Hepatocyte (in vitro differentiated cells): ENCODE data around the gene HBG1. TPM values are rescaled to one million over a fixed set of nuclear protein-coding genes. Genes with fewer than 3 reads are reported as not detected.

Source experiments
- DNase-seq: peaks from one replicate; pipeline ENCODE4 v3.0.0-alpha.2; 2016; ENCODE audit warnings: low spot score
- H2AFZ ChIP-seq: fragments of 200-600 bp; sonication (generic); 2 replicates; pipeline ENCODE4 v1.6.0; 2016; ENCODE audit warnings: antibody characterized with exemption, mild to moderate bottlenecking
- H3K27ac ChIP-seq: fragments of 200-600 bp; sonication (generic); 2 replicates; pipeline ENCODE4 v1.5.1; 2016; ENCODE audit warnings: mild to moderate bottlenecking
- H3K27me3 ChIP-seq: fragments of 200-600 bp; sonication (generic); 2 replicates; pipeline ENCODE4 v1.6.1; 2016
- H3K36me3 ChIP-seq: fragments of 200-600 bp; sonication (generic); replicated peaks from 2 replicates; pipeline ENCODE4 v1.5.1; 2016; ENCODE audit warnings: low read depth; ENCODE audit not compliant: insufficient read depth
- H3K4me1 ChIP-seq: fragments of 200-600 bp; sonication (generic); 2 replicates; pipeline ENCODE4 v1.5.1; 2016; ENCODE audit warnings: mild to moderate bottlenecking, moderate library complexity; ENCODE audit not compliant: insufficient read depth
- H3K4me2 ChIP-seq: fragments of 200-600 bp; sonication (generic); 2 replicates; pipeline ENCODE4 v1.6.0; 2016
- H3K4me3 ChIP-seq: fragments of 200-600 bp; sonication (generic); 2 replicates; pipeline ENCODE4 v1.5.1; 2016; ENCODE audit warnings: mild to moderate bottlenecking
- H3K79me2 ChIP-seq: fragments of 200-600 bp; sonication (generic); 2 replicates; pipeline ENCODE4 v1.6.0; 2017; ENCODE audit warnings: mild to moderate bottlenecking
- H3K9me2 ChIP-seq: fragments of 200-600 bp; sonication (generic); replicated peaks from 2 replicates; pipeline ENCODE4 v1.6.0; 2017; ENCODE audit warnings: mild to moderate bottlenecking; ENCODE audit not compliant: insufficient read depth
- H3K9me3 ChIP-seq: fragments of 200-600 bp; sonication (generic); 2 replicates; pipeline ENCODE4 v1.5.1; 2016; ENCODE audit warnings: low read depth, mild to moderate bottlenecking
- H4K20me1 ChIP-seq: fragments of 200-600 bp; sonication (generic); 2 replicates; pipeline ENCODE4 v1.6.0; 2016; ENCODE audit warnings: mild to moderate bottlenecking; ENCODE audit not compliant: insufficient read depth, poor library complexity, severe bottlenecking
- CTCF ChIP-seq: fragments of 200-600 bp; sonication (generic); IDR thresholded peaks from 2 replicates; pipeline ENCODE4 v1.5.1; 2016; ENCODE audit warnings: antibody characterized with exemption, mild to moderate bottlenecking; ENCODE audit not compliant: poor library complexity
- EZH2 ChIP-seq: fragments of 200-600 bp; sonication (generic); IDR thresholded peaks from 2 replicates; pipeline ENCODE4 v1.6.1; 2016; ENCODE audit warnings: antibody characterized with exemption, mild to moderate bottlenecking, borderline replicate concordance
- EZH2phosphoT487 ChIP-seq: fragments of 200-600 bp; sonication (generic); IDR thresholded peaks from one replicate; pipeline ENCODE4 v1.6.1; 2018; ENCODE audit warnings: antibody characterized with exemption, mild to moderate bottlenecking, low read depth, moderate library complexity; ENCODE audit not compliant: unreplicated experiment, severe bottlenecking
- WGBS: methylation state at CpG from one replicate; pipeline ENCODE4 v1.1.6; 2016; ENCODE audit warnings: low lambda C conversion rate; ENCODE audit errors: missing lambda C conversion rate; 5-methylcytosine and 5-hydroxymethylcytosine counted together
- polyA plus RNA-seq: library from polyadenylated mRNA; unstranded; fragments of >200 nt; fragmentation: Nextera tagmentation; extraction: Ambion mirVana; gene quantifications from 2 replicates; pipeline ENCODE4 v1.2.1, GENCODE V29; 2016
- total RNA-seq: library from RNA; depleted of rRNA; stranded (reverse); fragments of >200 nt; gene quantifications from 2 replicates; pipeline ENCODE4 v1.2.3, GENCODE V29; 2014

Gene HBG1
- total and polyA plus RNA-seq, 2 experiments from 2014 or later: not detected

GRCh38 chr11:5252919-5253265, 3.2 kb upstream of the HBG1 start:
- DNase-seq: no peak

DNA sequence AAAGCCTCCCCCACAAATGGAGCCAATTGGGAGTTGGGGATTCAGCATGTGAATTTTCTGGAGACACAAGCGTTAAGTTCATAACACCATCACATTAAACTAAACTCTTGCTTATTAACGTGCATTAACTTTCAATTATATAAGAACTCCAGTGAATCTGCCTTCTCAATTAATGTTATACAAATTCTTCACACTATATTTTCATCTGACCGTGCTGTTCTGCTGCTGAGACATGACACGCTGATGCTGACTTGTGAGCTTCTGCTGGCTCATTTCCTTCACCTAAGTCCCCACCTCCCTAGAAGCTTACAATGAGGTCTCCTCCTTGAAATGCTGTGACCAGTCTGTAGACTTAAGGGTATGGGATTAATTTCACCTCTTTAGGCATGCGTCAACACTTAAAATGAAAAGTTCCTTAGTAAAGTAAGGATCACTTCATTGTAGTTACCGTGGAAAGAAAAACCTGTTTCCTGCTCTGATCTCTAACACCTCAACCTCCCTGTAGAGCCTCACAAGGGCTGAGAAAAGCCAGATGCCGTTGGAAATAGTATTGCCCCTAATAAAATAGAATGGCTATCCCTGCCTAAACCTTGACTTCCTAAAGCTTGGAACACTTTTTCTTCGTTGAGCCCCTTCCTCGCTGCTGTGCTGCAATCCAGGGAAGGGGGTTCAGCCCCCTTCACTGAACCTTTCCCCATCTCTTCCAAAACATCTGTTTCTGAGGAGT, 2.7 kb upstream of the HBG1 start:
- no peak for DNase-seq
- TF ChIP-seq EZH2phosphoT487: no peak
- TF ChIP-seq CTCF: no peak
- no peak for TF ChIP-seq EZH2
- H3K4me3 ChIP-seq: no peak overlapping the region
- no peak overlapping the region for H3K4me2 ChIP-seq
- no peaks in the 10 kb centered on the region for H3K79me2 ChIP-seq
- no peaks in the 10 kb centered on the region for H4K20me1 ChIP-seq
- 59% methylated on average over 9 of the region's 9 CpGs for WGBS
- no peaks in the 10 kb centered on the region for H3K9me3 ChIP-seq
- H3K27me3 ChIP-seq: no peaks in the 10 kb centered on the region
- H2AFZ ChIP-seq: no peak overlapping the region
- no peak overlapping the region for H3K27ac ChIP-seq
- peaks cover 3% of the 10 kb centered on the region for H3K9me2 ChIP-seq
- no peaks in the 10 kb centered on the region for H3K36me3 ChIP-seq
- no peaks in the 10 kb centered on the region for H3K4me1 ChIP-seq

More at GRCh38 chr11:5252919-5253265, 3.2 kb upstream of the HBG1 start:
- Histone ChIP-seq H3K36me3 (no peaks in the 10 kb centered on the region), H2AFZ (no peak overlapping the region), H3K9me3 (no peaks in the 10 kb centered on the region), H3K79me2 (no peaks in the 10 kb centered on the region), H4K20me1 (no peaks in the 10 kb centered on the region), H3K9me2 (peaks cover 3% of the 10 kb centered on the region), H3K27me3 (no peaks in the 10 kb centered on the region), H3K4me2 (no peak overlapping the region), H3K27ac (no peak overlapping the region), H3K4me1 (no peaks in the 10 kb centered on the region), H3K4me3 (no peak overlapping the region)
- TF ChIP-seq EZH2phosphoT487 (no peak), CTCF (no peak), EZH2 (no peak)
- WGBS: 81% methylated on average over 1 of the region's 1 CpG

DNA sequence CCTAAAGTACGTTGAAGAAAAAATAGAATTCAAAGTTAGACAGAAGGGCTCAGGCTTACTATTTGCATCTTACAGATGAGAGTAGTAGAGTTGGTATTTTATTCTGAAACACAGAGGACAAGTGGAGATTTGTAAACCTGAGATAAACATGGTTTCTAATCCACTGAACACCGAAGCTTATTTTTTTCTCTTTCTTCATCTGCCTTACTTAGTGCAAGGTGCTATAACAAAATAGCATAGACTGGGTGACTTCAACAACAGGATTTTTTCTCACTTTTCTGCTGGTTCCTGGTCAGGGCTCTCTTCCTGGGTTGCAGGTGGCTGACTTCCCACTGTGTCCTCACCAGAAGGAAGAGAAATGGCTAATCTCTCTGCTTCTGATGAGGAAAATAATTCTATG, 2.1 kb upstream of the HBG1 start:
- no peaks in the 10 kb centered on the region for H3K36me3 ChIP-seq
- no peak overlapping the region for H3K4me3 ChIP-seq
- H4K20me1 ChIP-seq: no peaks in the 10 kb centered on the region
- no peaks in the 10 kb centered on the region for H3K4me1 ChIP-seq
- no peak overlapping the region for H3K27ac ChIP-seq
- H3K4me2 ChIP-seq: no peak overlapping the region
- DNase-seq: no peak
- WGBS: 43% methylated on average over 2 of the region's 2 CpGs
- no peaks in the 10 kb centered on the region for H3K79me2 ChIP-seq
- no peak for TF ChIP-seq EZH2
- no peak for TF ChIP-seq EZH2phosphoT487
- TF ChIP-seq CTCF: no peak
- no peaks in the 10 kb centered on the region for H3K9me2 ChIP-seq
- H2AFZ ChIP-seq: no peak overlapping the region
- no peaks in the 10 kb centered on the region for H3K9me3 ChIP-seq
- H3K27me3 ChIP-seq: no peaks in the 10 kb centered on the region
